Hepatocyte (in vitro differentiated cells): ENCODE results near the gene ST8SIA1.

Experiments
- EZH2 ChIP-seq: fragments of 200-600 bp; sonication (generic); IDR thresholded peaks from 2 replicates; pipeline ENCODE4 v1.6.1; 2016; ENCODE audit warnings: antibody characterized with exemption, mild to moderate bottlenecking, borderline replicate concordance
- TF ChIP-seq, protein P1 (sequence below): fragments of 200-600 bp; sonication (generic); IDR thresholded peaks from 2 replicates; pipeline ENCODE4 v1.5.1; 2016; ENCODE audit warnings: antibody characterized with exemption, mild to moderate bottlenecking; ENCODE audit not compliant: poor library complexity

DNA sequence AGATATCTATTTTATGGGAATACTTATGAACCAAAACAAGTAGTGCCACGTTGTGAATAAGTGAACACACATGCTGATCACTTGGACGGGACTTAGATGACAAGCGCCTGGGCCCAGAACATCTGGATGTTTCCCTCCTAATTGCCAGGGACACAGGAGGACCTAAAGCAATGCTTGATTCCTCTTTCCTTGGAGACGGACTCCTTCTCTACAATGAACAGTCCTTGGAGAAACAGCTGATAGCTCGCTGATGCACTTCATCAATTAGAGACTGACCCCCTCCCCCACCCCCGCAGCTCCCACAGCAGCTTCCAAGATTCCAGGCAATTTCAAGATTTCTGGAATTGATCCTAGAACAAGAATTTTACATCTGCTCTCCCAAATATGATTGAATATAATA lies 86.4 kb downstream of the ST8SIA1 start:
- no peak for TF ChIP-seq EZH2
- TF ChIP-seq, protein P1, sequence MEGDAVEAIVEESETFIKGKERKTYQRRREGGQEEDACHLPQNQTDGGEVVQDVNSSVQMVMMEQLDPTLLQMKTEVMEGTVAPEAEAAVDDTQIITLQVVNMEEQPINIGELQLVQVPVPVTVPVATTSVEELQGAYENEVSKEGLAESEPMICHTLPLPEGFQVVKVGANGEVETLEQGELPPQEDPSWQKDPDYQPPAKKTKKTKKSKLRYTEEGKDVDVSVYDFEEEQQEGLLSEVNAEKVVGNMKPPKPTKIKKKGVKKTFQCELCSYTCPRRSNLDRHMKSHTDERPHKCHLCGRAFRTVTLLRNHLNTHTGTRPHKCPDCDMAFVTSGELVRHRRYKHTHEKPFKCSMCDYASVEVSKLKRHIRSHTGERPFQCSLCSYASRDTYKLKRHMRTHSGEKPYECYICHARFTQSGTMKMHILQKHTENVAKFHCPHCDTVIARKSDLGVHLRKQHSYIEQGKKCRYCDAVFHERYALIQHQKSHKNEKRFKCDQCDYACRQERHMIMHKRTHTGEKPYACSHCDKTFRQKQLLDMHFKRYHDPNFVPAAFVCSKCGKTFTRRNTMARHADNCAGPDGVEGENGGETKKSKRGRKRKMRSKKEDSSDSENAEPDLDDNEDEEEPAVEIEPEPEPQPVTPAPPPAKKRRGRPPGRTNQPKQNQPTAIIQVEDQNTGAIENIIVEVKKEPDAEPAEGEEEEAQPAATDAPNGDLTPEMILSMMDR = no peak
